Endothelial cell of umbilical vein (primary cell): ENCODE data around the gene MSH3. TPM values are rescaled to one million over a fixed set of nuclear protein-coding genes. Genes with fewer than 3 reads are reported as not detected.
"Not testable (repeated sequence)": the region's sequence is repeated elsewhere in the genome, so short reads cannot be mapped to it uniquely, and the experiment has no call there.

Source experiments
- BruUV-seq: library from RNA; stranded (reverse); fragments of 400-500 nt; replicated peaks from 2 replicates; lab custom pipeline; 2021; lab: Mats Ljungman, UMichigan
- CTCF ChIA-PET: fragments of 300-600, 350-600 bp; sonication (Branson Sonifier 250); formaldehyde crosslinking; loops from one replicate; lab custom pipeline; 2021; ENCODE audit warnings: antibody characterized with exemption, inconsistent platforms; lab: Charles Lee
- POLR2A ChIA-PET: fragments of 300-600, 350-600 bp; sonication (Branson Sonifier 250); formaldehyde crosslinking; loops from one replicate; lab custom pipeline; 2021; ENCODE audit warnings: antibody characterized with exemption, inconsistent platforms; lab: Charles Lee
- DNase-seq: peaks from one replicate; pipeline ENCODE4 v3.0.0-alpha.2; 2011; ENCODE audit warnings: low read depth, low spot score
- FAIRE-seq: peaks from 2 replicates; lab custom pipeline; 2011; peaks lifted over from hg19 to GRCh38; lab: Jason Lieb, UNC
- H2AFZ ChIP-seq: 2 replicates; pipeline ENCODE4 v1.6.0; 2012; ENCODE audit warnings: low read depth, low read length, control low read depth, inconsistent platforms
- H3K27ac ChIP-seq: 2 replicates; pipeline ENCODE4 v1.5.1; 2011; ENCODE audit warnings: low read depth, mild to moderate bottlenecking, control low read depth, low read length, moderate library complexity; ENCODE audit not compliant: insufficient read depth
- H3K27me3 ChIP-seq, 2 experiments: 2 replicates each; pipeline versions ENCODE4 v1.6.0 to v1.6.1; 2011; ENCODE audit warnings: low read length in 2 of 2, mixed read lengths in 1 of 2; ENCODE audit not compliant: control insufficient read depth in 2 of 2, insufficient read depth in 2 of 2
- H3K36me3 ChIP-seq, 2 experiments: 2 replicates in 1 of 2; 3 replicates in 1 of 2; pipeline ENCODE4 v1.5.1; 2011; ENCODE audit warnings: low read length in 2 of 2, mild to moderate bottlenecking in 1 of 2, moderate library complexity in 1 of 2; ENCODE audit not compliant: control insufficient read depth in 2 of 2, insufficient read depth in 2 of 2; ENCODE audit errors: extremely low read depth in 1 of 2
- H3K4me1 ChIP-seq: 3 replicates; pipeline ENCODE4 v1.5.1; 2011; ENCODE audit warnings: mild to moderate bottlenecking, low read length; ENCODE audit not compliant: control insufficient read depth, insufficient read depth; ENCODE audit errors: extremely low read depth
- H3K4me2 ChIP-seq: 2 replicates; pipeline ENCODE4 v1.6.1; 2011; ENCODE audit warnings: low read length, control low read depth, mixed read lengths; ENCODE audit not compliant: insufficient read depth
- H3K4me3 ChIP-seq, 3 experiments: fragments of 200-600 bp in 1 of 3; sonication (generic), shearing (Covaris generic) in 1 of 3; replicated peaks in 1 of 3; 2 replicates each; pipeline ENCODE4 v1.5.1; 2011 to 2016; ENCODE audit warnings: control low read depth in 3 of 3, low read length in 3 of 3, mild to moderate bottlenecking in 2 of 3, inconsistent platforms in 1 of 3, low read depth in 1 of 3, moderate library complexity in 1 of 3; ENCODE audit not compliant: insufficient read depth in 1 of 3
- H3K79me2 ChIP-seq: 2 replicates; pipeline ENCODE4 v1.6.0; 2012; ENCODE audit warnings: low read length, inconsistent platforms; ENCODE audit not compliant: control insufficient read depth, insufficient read depth
- H3K9ac ChIP-seq: replicated peaks from 2 replicates; pipeline ENCODE3; 2011; ENCODE audit warnings: low read length, control low read depth; ENCODE audit not compliant: insufficient read depth; ENCODE audit errors: extremely low read depth
- H3K9me1 ChIP-seq: replicated peaks from 3 replicates; pipeline ENCODE4 v1.6.0; 2011; ENCODE audit warnings: mild to moderate bottlenecking, low read length; ENCODE audit not compliant: control insufficient read depth, insufficient read depth; ENCODE audit errors: extremely low read depth
- H3K9me3 ChIP-seq: replicated peaks from 2 replicates; pipeline ENCODE4 v1.5.1; 2012; ENCODE audit warnings: low read length, inconsistent platforms; ENCODE audit not compliant: control insufficient read depth, insufficient read depth
- H4K20me1 ChIP-seq: replicated peaks from 2 replicates; pipeline ENCODE3; 2011; ENCODE audit warnings: mild to moderate bottlenecking, low read length; ENCODE audit not compliant: control insufficient read depth, insufficient read depth; ENCODE audit errors: extremely low read depth
- FOS ChIP-seq: IDR thresholded peaks from 2 replicates; pipeline ENCODE4 v1.6.1; 2011; ENCODE audit warnings: mild to moderate bottlenecking, low read length, moderate library complexity, borderline replicate concordance; ENCODE audit not compliant: insufficient read depth
- MYC ChIP-seq: IDR thresholded peaks from one replicate; pipeline ENCODE4 v1.6.1; 2011; ENCODE audit warnings: mild to moderate bottlenecking, low read depth, low read length
- POLR2AphosphoS5 ChIP-seq: IDR thresholded peaks from 2 replicates; pipeline ENCODE4 v1.6.1; 2012; ENCODE audit warnings: low read depth, mild to moderate bottlenecking, control low read depth, low read length, moderate library complexity; ENCODE audit not compliant: insufficient read depth
- dilution Hi-C: fragments of 300-500 bp; cut with MboI; formaldehyde crosslinking; loops from one replicate; pipeline ENCODE4 v1.15.0; 2019; ENCODE audit warnings: low sequenced_read_pairs; ENCODE audit not compliant: extremely low pct_ligation_motif_present
- intact Hi-C: fragments of 100-400 bp; cut with micrococcal nuclease; formaldehyde crosslinking; loops from one replicate; pipeline ENCODE4 v1.10.0; 2022
- polyA plus RNA-seq, 4 experiments: library from polyadenylated mRNA; depleted of rRNA in 3 of 4; stranded (reverse) in 3 of 4; unstranded in 1 of 4; fragments of >200 nt; gene quantifications; 2 replicates each; pipeline versions ENCODE4 v1.2.1 to v1.2.3, GENCODE V29; 2011 to 2012; ENCODE audit warnings: missing spikeins in 1 of 4
- total RNA-seq: library from RNA; stranded (reverse); gene quantifications from 2 replicates; pipeline ENCODE4 v1.2.3, GENCODE V29; 2021

MSH3 gene
- total and polyA plus RNA-seq, 2 donors (not counting 3 experiments of a cell fraction or from before 2014, with no cell fraction given): 2.0 to 13.0 TPM

- H3K9me1 ChIP-seq: no peaks in the 10 kb centered on the region
- no peak overlapping the region for H3K9ac ChIP-seq
- TF ChIP-seq MYC (no peak), POLR2AphosphoS5 (no peak), FOS (no peak)
- no peak overlapping the region for H3K27ac ChIP-seq
- no peak overlapping the region for H3K4me2 ChIP-seq
- H2AFZ ChIP-seq: no peak overlapping the region
- no peaks in the 10 kb centered on the region for H3K27me3 ChIP-seq
- CTCF ChIA-PET: no interaction called here
- dilution Hi-C loops: no loop called here
- no peaks in the 10 kb centered on the region for H3K4me1 ChIP-seq
- intact Hi-C loops: no loop called here
- H3K36me3 ChIP-seq: no peaks in the 10 kb centered on the region
- no peak for FAIRE-seq
- H3K79me2 ChIP-seq: no peaks in the 10 kb centered on the region
- no peak overlapping the region for H3K4me3 ChIP-seq
- H3K9me3 ChIP-seq: no peaks in the 10 kb centered on the region
- POLR2A ChIA-PET: no interaction called here
- no peaks in the 10 kb centered on the region for H4K20me1 ChIP-seq
- BruUV-seq: no TSS peak
- no peak for DNase-seq
These were observed 183.2 kb downstream of the MSH3 start for GRCh38 chr5:80837679-80838078.

GRCh38 chr5:80841026-80841797, 186.8 kb downstream of the MSH3 start:
- H3K27me3 ChIP-seq, H4K20me1 ChIP-seq, intact Hi-C loops, H3K4me1 ChIP-seq, H2AFZ ChIP-seq, dilution Hi-C loops, DNase-seq, POLR2A ChIA-PET, H3K4me2 ChIP-seq, H3K36me3 ChIP-seq, H3K9me3 ChIP-seq, H3K27ac ChIP-seq, H3K9ac ChIP-seq, BruUV-seq, H3K79me2 ChIP-seq, H3K9me1 ChIP-seq, FAIRE-seq, H3K4me3 ChIP-seq: not testable (repeated sequence)
- CTCF ChIA-PET: interaction anchor here (0.7 kb wide), 1 partner anchor 133 kb away, joined by 3 read pairs; no protein-coding TSS in a partner anchor

DNA sequence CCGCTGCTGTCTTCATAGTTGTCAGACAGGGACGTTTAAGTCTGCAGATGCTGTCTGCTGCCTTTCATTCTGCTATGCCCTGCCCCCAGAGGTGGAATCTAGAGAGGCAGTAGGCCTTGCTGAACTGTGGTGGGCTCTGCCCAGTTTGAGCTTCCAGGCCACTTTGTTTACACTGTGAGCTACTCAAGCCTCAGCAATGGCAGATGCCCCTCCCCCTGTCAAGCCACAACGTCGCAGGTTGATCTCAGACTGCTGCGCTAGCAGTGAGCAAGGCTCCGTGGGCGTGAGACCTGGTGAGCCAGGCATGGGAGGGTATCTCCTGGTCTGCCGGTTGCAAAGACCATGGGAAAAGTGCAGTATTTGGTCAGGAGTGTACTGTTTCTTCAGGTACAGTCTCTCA, 192.0 kb downstream of the MSH3 start:
- H3K9me3 ChIP-seq, intact Hi-C loops, H3K27me3 ChIP-seq, CTCF ChIA-PET, POLR2A ChIA-PET, H2AFZ ChIP-seq, H3K36me3 ChIP-seq, H3K9ac ChIP-seq, H3K79me2 ChIP-seq, H4K20me1 ChIP-seq, BruUV-seq, H3K4me3 ChIP-seq, H3K27ac ChIP-seq, DNase-seq, FAIRE-seq, H3K4me2 ChIP-seq, H3K4me1 ChIP-seq, H3K9me1 ChIP-seq, dilution Hi-C loops: not testable (repeated sequence)

DNA sequence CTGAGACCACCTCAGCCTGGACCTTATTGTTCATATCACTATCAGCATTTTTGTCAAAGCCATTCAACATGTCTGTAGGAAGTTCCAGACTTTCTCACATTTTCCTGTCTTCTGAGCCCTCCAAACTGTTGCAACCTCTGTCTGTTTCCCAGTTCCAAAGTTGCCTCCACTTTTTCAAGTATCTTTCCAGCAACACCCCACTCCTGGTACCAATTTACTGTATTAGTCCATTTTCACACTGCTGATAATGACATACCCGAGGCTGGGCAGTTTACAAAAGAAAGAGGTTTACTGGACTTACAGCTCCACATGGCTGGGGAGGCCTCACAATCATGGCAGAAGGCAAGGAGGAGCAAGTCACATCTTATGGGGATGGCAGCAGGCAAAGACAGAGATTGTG, 195.7 kb downstream of the MSH3 start:
- DNase-seq, H3K9me1 ChIP-seq, POLR2A ChIA-PET: not testable (repeated sequence)

More for the DNA sequence above, 195.7 kb downstream of the MSH3 start:
- CTCF ChIA-PET, H3K27me3 ChIP-seq, H3K9me3 ChIP-seq, H2AFZ ChIP-seq, BruUV-seq, H3K4me2 ChIP-seq, H3K4me3 ChIP-seq, H3K4me1 ChIP-seq, H4K20me1 ChIP-seq, H3K27ac ChIP-seq, intact Hi-C loops, H3K9ac ChIP-seq, H3K79me2 ChIP-seq, dilution Hi-C loops, H3K36me3 ChIP-seq, FAIRE-seq: not testable (repeated sequence)
